GM12864 (cell line): ENCODE measurements around the gene THOC6.

ENCODE experiments used
- DNase-seq: peaks from one replicate; pipeline ENCODE4 v3.0.0-alpha.2; 2011; ENCODE audit warnings: low read depth
- H3K4me3 ChIP-seq: 2 replicates; pipeline ENCODE4 v1.5.1; 2011; ENCODE audit warnings: mild to moderate bottlenecking, low read depth, low read length, control low read depth
- CTCF ChIP-seq: IDR thresholded peaks from 2 replicates; pipeline ENCODE4 v1.5.1; 2011; ENCODE audit warnings: low read depth, mild to moderate bottlenecking, moderate library complexity, low read length, control low read depth, inconsistent platforms; ENCODE audit errors: missing control alignments

THOC6 gene

GRCh38 chr16:3020604-3021448 lies 3.0 kb upstream of the THOC6 start:
- no peak for DNase-seq
- H3K4me3 ChIP-seq: peak overlapping the region; percentile 68
- no peak for TF ChIP-seq CTCF

- H3K4me3 ChIP-seq: peak overlapping the region; percentile 68
- no peak for DNase-seq
- TF ChIP-seq CTCF: peak; percentile 46
These were observed 2.2 kb upstream of the THOC6 start for GRCh38 chr16:3021449-3022207.

GRCh38 chr16:3022208-3022683 lies 1.6 kb upstream of the THOC6 start:
- DNase-seq: no peak
- H3K4me3 ChIP-seq: no peak overlapping the region
- TF ChIP-seq CTCF: no peak

- no peak for DNase-seq
- no peak for TF ChIP-seq CTCF
- H3K4me3 ChIP-seq: peak overlapping the region; percentile 69
These were observed 986 bp upstream of the THOC6 start for GRCh38 chr16:3022684-3023414.

GRCh38 chr16:3023415-3023668 lies 493 bp upstream of the THOC6 start:
- DNase-seq: no peak
- peak overlapping the region; percentile 69 for H3K4me3 ChIP-seq
- no peak for TF ChIP-seq CTCF

GRCh38 chr16:3025032-3026002 lies 1.5 kb downstream of the THOC6 start:
- TF ChIP-seq CTCF: no peak
- no peak overlapping the region for H3K4me3 ChIP-seq
- no peak for DNase-seq
